Measurements from ENCODE around the gene P2RX3.

The P2RX3 gene

GRCh38 chr11:57299150-57299737 lies 38.9 kb upstream of the P2RX3 start:
- TF ChIP-seq POLR2AphosphoS5 (IDR thresholded peaks at IDR 0.05; ENCODE audit: low read depth, low read length) (no peak), SIN3A (IDR thresholded peaks at IDR 0.05; ENCODE audit: borderline replicate concordance, insufficient read depth, low read length) (no peak), FOXP2 (optimal IDR thresholded peaks at IDR 0.05; ENCODE audit: borderline replicate concordance, extremely low read depth, extremely low read length, insufficient read depth) (no peak), TAF1 (IDR thresholded peaks at IDR 0.05; ENCODE audit: borderline replicate concordance, insufficient read depth, low read length) (no peak)
- TF ChIP-seq, protein P1, sequence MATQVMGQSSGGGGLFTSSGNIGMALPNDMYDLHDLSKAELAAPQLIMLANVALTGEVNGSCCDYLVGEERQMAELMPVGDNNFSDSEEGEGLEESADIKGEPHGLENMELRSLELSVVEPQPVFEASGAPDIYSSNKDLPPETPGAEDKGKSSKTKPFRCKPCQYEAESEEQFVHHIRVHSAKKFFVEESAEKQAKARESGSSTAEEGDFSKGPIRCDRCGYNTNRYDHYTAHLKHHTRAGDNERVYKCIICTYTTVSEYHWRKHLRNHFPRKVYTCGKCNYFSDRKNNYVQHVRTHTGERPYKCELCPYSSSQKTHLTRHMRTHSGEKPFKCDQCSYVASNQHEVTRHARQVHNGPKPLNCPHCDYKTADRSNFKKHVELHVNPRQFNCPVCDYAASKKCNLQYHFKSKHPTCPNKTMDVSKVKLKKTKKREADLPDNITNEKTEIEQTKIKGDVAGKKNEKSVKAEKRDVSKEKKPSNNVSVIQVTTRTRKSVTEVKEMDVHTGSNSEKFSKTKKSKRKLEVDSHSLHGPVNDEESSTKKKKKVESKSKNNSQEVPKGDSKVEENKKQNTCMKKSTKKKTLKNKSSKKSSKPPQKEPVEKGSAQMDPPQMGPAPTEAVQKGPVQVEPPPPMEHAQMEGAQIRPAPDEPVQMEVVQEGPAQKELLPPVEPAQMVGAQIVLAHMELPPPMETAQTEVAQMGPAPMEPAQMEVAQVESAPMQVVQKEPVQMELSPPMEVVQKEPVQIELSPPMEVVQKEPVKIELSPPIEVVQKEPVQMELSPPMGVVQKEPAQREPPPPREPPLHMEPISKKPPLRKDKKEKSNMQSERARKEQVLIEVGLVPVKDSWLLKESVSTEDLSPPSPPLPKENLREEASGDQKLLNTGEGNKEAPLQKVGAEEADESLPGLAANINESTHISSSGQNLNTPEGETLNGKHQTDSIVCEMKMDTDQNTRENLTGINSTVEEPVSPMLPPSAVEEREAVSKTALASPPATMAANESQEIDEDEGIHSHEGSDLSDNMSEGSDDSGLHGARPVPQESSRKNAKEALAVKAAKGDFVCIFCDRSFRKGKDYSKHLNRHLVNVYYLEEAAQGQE (IDR thresholded peaks at IDR 0.05; ENCODE audit: insufficient read depth in 1 of 2, low read depth in 2 of 2, low read length in 2 of 2), result no peak

- TF ChIP-seq, protein P1 (IDR thresholded peaks at IDR 0.05; ENCODE audit: insufficient read depth in 1 of 2, low read depth in 2 of 2, low read length in 2 of 2), result no peak
- no peak for TF ChIP-seq FOXP2 (optimal IDR thresholded peaks at IDR 0.05; ENCODE audit: borderline replicate concordance, extremely low read depth, extremely low read length, insufficient read depth)
- no peak for TF ChIP-seq TAF1 (IDR thresholded peaks at IDR 0.05; ENCODE audit: borderline replicate concordance, insufficient read depth, low read length)
- TF ChIP-seq SIN3A (IDR thresholded peaks at IDR 0.05; ENCODE audit: borderline replicate concordance, insufficient read depth, low read length), result no peak
- no peak for TF ChIP-seq POLR2AphosphoS5 (IDR thresholded peaks at IDR 0.05; ENCODE audit: low read depth, low read length)
These were observed 37.4 kb upstream of the P2RX3 start for GRCh38 chr11:57300785-57301184.

GRCh38 chr11:57301711-57302423 lies 36.3 kb upstream of the P2RX3 start:
- TF ChIP-seq TAF1 (IDR thresholded peaks at IDR 0.05; ENCODE audit: borderline replicate concordance, insufficient read depth, low read length) (no peak), SIN3A (IDR thresholded peaks at IDR 0.05; ENCODE audit: borderline replicate concordance, insufficient read depth, low read length) (no peak), POLR2AphosphoS5 (IDR thresholded peaks at IDR 0.05; ENCODE audit: low read depth, low read length) (no peak), FOXP2 (optimal IDR thresholded peaks at IDR 0.05; ENCODE audit: borderline replicate concordance, extremely low read depth, extremely low read length, insufficient read depth) (no peak)
- TF ChIP-seq, protein P1 (IDR thresholded peaks at IDR 0.05; ENCODE audit: insufficient read depth in 1 of 2, low read depth in 2 of 2, low read length in 2 of 2), result no peak

DNA sequence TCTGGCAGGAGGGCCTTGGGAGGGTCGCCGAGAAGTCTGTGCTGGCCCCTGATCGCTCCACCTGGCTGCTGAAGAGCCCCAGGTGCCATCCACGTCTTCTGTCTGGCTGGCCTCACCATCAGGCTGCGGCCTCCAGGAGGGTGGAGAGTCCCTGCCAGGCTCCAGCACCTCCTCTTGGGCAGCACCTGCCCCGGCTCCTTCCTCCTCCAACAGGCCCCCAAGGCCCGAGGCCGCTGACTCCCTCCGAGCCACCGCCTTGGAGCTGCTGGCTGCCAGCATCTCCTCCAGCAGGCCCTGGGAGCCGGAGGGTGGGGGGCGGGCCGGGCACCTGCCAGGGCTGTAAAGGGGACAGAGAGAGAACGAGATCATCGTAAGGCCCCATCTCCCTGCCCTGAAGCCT lies 35.7 kb upstream of the P2RX3 start:
- TF ChIP-seq, protein P1 (IDR thresholded peaks at IDR 0.05; ENCODE audit: insufficient read depth in 1 of 2, low read depth in 2 of 2, low read length in 2 of 2), result no peak
- TF ChIP-seq SIN3A (IDR thresholded peaks at IDR 0.05; ENCODE audit: borderline replicate concordance, insufficient read depth, low read length) (no peak), TAF1 (IDR thresholded peaks at IDR 0.05; ENCODE audit: borderline replicate concordance, insufficient read depth, low read length) (no peak), POLR2AphosphoS5 (IDR thresholded peaks at IDR 0.05; ENCODE audit: low read depth, low read length) (no peak), FOXP2 (optimal IDR thresholded peaks at IDR 0.05; ENCODE audit: borderline replicate concordance, extremely low read depth, extremely low read length, insufficient read depth) (no peak)

All from PFSK-1 (cell line).